MCF 10A (cell line): ENCODE data around the gene BDP1. TPM values are rescaled to one million over a fixed set of nuclear protein-coding genes. Genes with fewer than 3 reads are reported as not detected.
"Not testable (repeated sequence)": the region's sequence is repeated elsewhere in the genome, so short reads cannot be mapped to it uniquely, and the experiment has no call there.

ENCODE experiments used
- BruUV-seq: library from RNA; stranded (reverse); fragments of 400-500 nt; replicated peaks from 2 replicates; lab custom pipeline; 2021; lab: Mats Ljungman, UMichigan
- CTCF ChIA-PET: fragments of 300-600 bp; sonication (Branson Sonifier 250); formaldehyde crosslinking; extraction: SDS; loops from one replicate; lab custom pipeline; 2021; ENCODE audit warnings: antibody characterized with exemption, inconsistent platforms; lab: Yijun Ruan, JAX
- POLR2A ChIA-PET: fragments of 300-600, 350-650 bp; sonication (Branson Sonifier 250); formaldehyde crosslinking; extraction: SDS; loops from one replicate; lab custom pipeline; 2020; ENCODE audit warnings: antibody characterized with exemption, inconsistent platforms; lab: Yijun Ruan, JAX
- DNase-seq: peaks from one replicate; pipeline ENCODE4 v3.0.0-alpha.2; 2018; ENCODE audit not compliant: unreplicated experiment
- H3K27ac Mint-ChIP-seq: one replicate; pipeline ENCODE4 v1.8.0; 2022; ENCODE audit warnings: mild to moderate bottlenecking, low read depth, mixed read lengths; ENCODE audit not compliant: unreplicated experiment
- H3K27me3 Mint-ChIP-seq: one replicate; pipeline ENCODE4 v1.8.0; 2022; ENCODE audit warnings: mixed read lengths; ENCODE audit not compliant: insufficient read depth, unreplicated experiment
- H3K36me3 Mint-ChIP-seq: one replicate; pipeline ENCODE4 v1.8.0; 2022; ENCODE audit warnings: mild to moderate bottlenecking, moderate library complexity, mixed read lengths; ENCODE audit not compliant: insufficient read depth, unreplicated experiment
- H3K4me1 Mint-ChIP-seq: one replicate; pipeline ENCODE4 v1.8.0; 2022; ENCODE audit warnings: mixed read lengths; ENCODE audit not compliant: insufficient read depth, unreplicated experiment
- H3K4me3 Mint-ChIP-seq: one replicate; pipeline ENCODE4 v1.8.0; 2022; ENCODE audit warnings: mild to moderate bottlenecking, moderate library complexity, mixed read lengths; ENCODE audit not compliant: unreplicated experiment
- H3K9me3 Mint-ChIP-seq: one replicate; pipeline ENCODE4 v1.8.0; 2022; ENCODE audit warnings: mixed read lengths; ENCODE audit not compliant: unreplicated experiment
- CTCF ChIP-seq: fragments of 200-600 bp; IDR thresholded peaks from one replicate; pipeline ENCODE4 v1.8.0; 2022; ENCODE audit warnings: antibody characterized with exemption, mild to moderate bottlenecking; ENCODE audit not compliant: unreplicated experiment
- intact Hi-C: fragments of 100-400 bp; cut with micrococcal nuclease; formaldehyde crosslinking; loops from 2 replicates; pipeline ENCODE4 v1.14.1; 2022
- total RNA-seq: library from RNA; stranded (reverse); gene quantifications from 2 replicates; pipeline ENCODE4 v1.2.3, GENCODE V29; 2022

The BDP1 gene
- total RNA-seq, 1 experiment from 2014 or later = 31.3 TPM

- intact Hi-C loops, H3K4me3 Mint-ChIP-seq, H3K36me3 Mint-ChIP-seq, POLR2A ChIA-PET, H3K9me3 Mint-ChIP-seq, BruUV-seq, H3K27ac Mint-ChIP-seq, H3K4me1 Mint-ChIP-seq, CTCF ChIA-PET: not testable (repeated sequence)
- TF ChIP-seq CTCF = peak; percentile 38
- peak; percentile 46 for DNase-seq
- peaks cover 26% of the 10 kb centered on the region for H3K27me3 Mint-ChIP-seq
These were observed 8.1 kb upstream of the BDP1 start for GRCh38 chr5:71447218-71447808.

GRCh38 chr5:71452876-71453275 is 2.6 kb upstream of the BDP1 start:
- intact Hi-C loops = no loop called here
- Mint-ChIP-seq H3K9me3 (no peaks in the 10 kb centered on the region), H3K36me3 (no peaks in the 10 kb centered on the region), H3K4me3 (no peak overlapping the region), H3K27ac (no peak overlapping the region), H3K27me3 (peaks cover 22% of the 10 kb centered on the region), H3K4me1 (peaks cover 9% of the 10 kb centered on the region)
- no peak for TF ChIP-seq CTCF
- ChIA-PET POLR2A (no interaction called here), CTCF (no interaction called here)
- no TSS peak for BruUV-seq
- DNase-seq = no peak

- no peak for TF ChIP-seq CTCF
- no TSS peak for BruUV-seq
- H3K27me3 Mint-ChIP-seq = peaks cover 22% of the 10 kb centered on the region
- ChIA-PET CTCF (interaction anchor here (0.6 to 1.3 kb wide), 3 partner anchors 19 to 77 kb away, joined by 3 to 6 read pairs (median 3); no protein-coding TSS in a partner anchor), POLR2A (interaction anchor here (0.6 to 1.6 kb wide), 6 partner anchors 10 to 39 kb away, joined by 3 to 6 read pairs (median 4); no protein-coding TSS in a partner anchor)
- H3K36me3 Mint-ChIP-seq = peaks cover 17% of the 10 kb centered on the region
- peak overlapping the region; percentile 92 for H3K4me3 Mint-ChIP-seq
- peaks cover 14% of the 10 kb centered on the region for H3K4me1 Mint-ChIP-seq
- H3K27ac Mint-ChIP-seq = peak overlapping the region; percentile 97
- H3K9me3 Mint-ChIP-seq = no peaks in the 10 kb centered on the region
- no peak for DNase-seq
- intact Hi-C loops = no loop called here
These were observed 538 bp upstream of the BDP1 start for GRCh38 chr5:71454913-71455312.

- ChIA-PET POLR2A (interaction anchor here (0.7 to 1.6 kb wide), 4 partner anchors 15 to 147 kb away, joined by 3 to 6 read pairs (median 3); no protein-coding TSS in a partner anchor), CTCF (no interaction called here)
- no peak for DNase-seq
- peaks cover 12% of the 10 kb centered on the region for H3K27me3 Mint-ChIP-seq
- peaks cover 14% of the 10 kb centered on the region for H3K4me1 Mint-ChIP-seq
- no peak for TF ChIP-seq CTCF
- no TSS peak for BruUV-seq
- peak overlapping the region; percentile 97 for H3K27ac Mint-ChIP-seq
- peak overlapping the region; percentile 92 for H3K4me3 Mint-ChIP-seq
- peaks cover 31% of the 10 kb centered on the region for H3K36me3 Mint-ChIP-seq
- H3K9me3 Mint-ChIP-seq = no peaks in the 10 kb centered on the region
- intact Hi-C loops = no loop called here
These were observed 902 bp downstream of the BDP1 start for GRCh38 chr5:71456362-71456743.
